ENCODE measurements around the gene CSNK2A1.
"Not testable (repeated sequence)": the region's sequence is repeated elsewhere in the genome, so short reads cannot be mapped to it uniquely, and the experiment has no call there.

CSNK2A1 gene

GRCh38 chr20:531608-532007 is 12.0 kb downstream of the CSNK2A1 start:
- DNase-seq = no peak

GRCh38 chr20:530321-530720 is 13.3 kb downstream of the CSNK2A1 start:
- DNase-seq = no peak

- no peak for DNase-seq
These were observed 14.5 kb downstream of the CSNK2A1 start for GRCh38 chr20:528923-529604.

GRCh38 chr20:527571-527886 is 16.1 kb downstream of the CSNK2A1 start:
- no peak for DNase-seq

- DNase-seq = no peak
These were observed 21.7 kb downstream of the CSNK2A1 start for GRCh38 chr20:521860-522259.

GRCh38 chr20:519999-520398 is 23.6 kb downstream of the CSNK2A1 start:
- no peak for DNase-seq

GRCh38 chr20:517221-517620 is 26.4 kb downstream of the CSNK2A1 start:
- no peak for DNase-seq

GRCh38 chr20:516799-517198 is 26.8 kb downstream of the CSNK2A1 start:
- no peak for DNase-seq

GRCh38 chr20:515696-516095 is 27.9 kb downstream of the CSNK2A1 start:
- no peak for DNase-seq

- no peak for DNase-seq
These were observed 30.2 kb downstream of the CSNK2A1 start for GRCh38 chr20:513429-513828.

- not testable (repeated sequence) for DNase-seq
These were observed 33.1 kb downstream of the CSNK2A1 start for GRCh38 chr20:510328-511057.

GRCh38 chr20:508364-508787 is 35.2 kb downstream of the CSNK2A1 start:
- DNase-seq = not testable (repeated sequence)

- DNase-seq = no peak
These were observed 35.7 kb downstream of the CSNK2A1 start for GRCh38 chr20:507761-508332.

GRCh38 chr20:507006-507758 is 36.4 kb downstream of the CSNK2A1 start:
- no peak for DNase-seq

GRCh38 chr20:504632-505075 is 38.9 kb downstream of the CSNK2A1 start:
- no peak for DNase-seq

GRCh38 chr20:503048-503737 is 40.4 kb downstream of the CSNK2A1 start:
- no peak for DNase-seq

- no peak for DNase-seq
These were observed 45.6 kb downstream of the CSNK2A1 start for GRCh38 chr20:497979-498378.

- no peak for DNase-seq
These were observed 47.4 kb downstream of the CSNK2A1 start for GRCh38 chr20:496126-496696.

- DNase-seq = no peak
These were observed 51.4 kb downstream of the CSNK2A1 start for GRCh38 chr20:492159-492558.

- DNase-seq = no peak
These were observed 55.9 kb downstream of the CSNK2A1 start for GRCh38 chr20:487655-488054.

GRCh38 chr20:483815-484644 is 59.6 kb downstream of the CSNK2A1 start:
- DNase-seq = no peak

GRCh38 chr20:481167-481566 is 62.4 kb downstream of the CSNK2A1 start:
- DNase-seq = no peak

All from cortex of kidney (tissue), 1 donor.